ENCODE data around the gene OR7C1.
"Not testable (repeated sequence)": the region's sequence is repeated elsewhere in the genome, so short reads cannot be mapped to it uniquely, and the experiment has no call there.

DNA sequence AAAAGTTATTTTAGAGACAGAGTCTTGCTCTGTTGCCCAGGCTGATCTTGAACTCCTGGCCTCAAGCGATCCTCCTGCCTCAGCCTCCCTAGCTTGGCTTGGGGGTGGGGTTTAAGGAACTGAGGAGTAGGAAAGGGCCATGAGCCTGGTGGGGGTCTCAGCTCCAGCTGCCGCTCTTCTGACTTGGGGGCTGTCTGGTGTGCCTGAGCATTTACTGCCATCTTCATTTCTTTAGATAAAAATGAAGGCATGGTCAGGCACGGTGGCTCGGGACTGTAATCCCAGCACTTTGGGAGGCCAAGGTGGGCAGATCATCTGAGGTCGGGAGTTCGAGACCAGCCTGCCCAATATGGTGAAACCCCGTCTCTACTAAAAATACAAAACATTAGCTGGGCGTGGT, 59.7 kb downstream of the OR7C1 start:
- not testable (repeated sequence) for TF ChIP-seq CTCF, EP300, POLR2A (IDR thresholded peaks at IDR 0.05)

Data from upper lobe of left lung (tissue), 4 donors.